IPS-18c (cell line): Measurements from ENCODE around the gene CDC45.

Experiments used
- H3K4me3 ChIP-seq: 2 replicates; pipeline ENCODE4 v1.7.0; 2013; ENCODE audit warnings: low read depth, mild to moderate bottlenecking, low read length, moderate library complexity; ENCODE audit not compliant: insufficient read depth
- H3K9me3 ChIP-seq: one replicate; pipeline ENCODE4 v1.6.1; 2013; ENCODE audit warnings: mild to moderate bottlenecking, low read length, moderate library complexity; ENCODE audit not compliant: control insufficient read depth, insufficient read depth

The CDC45 gene

DNA sequence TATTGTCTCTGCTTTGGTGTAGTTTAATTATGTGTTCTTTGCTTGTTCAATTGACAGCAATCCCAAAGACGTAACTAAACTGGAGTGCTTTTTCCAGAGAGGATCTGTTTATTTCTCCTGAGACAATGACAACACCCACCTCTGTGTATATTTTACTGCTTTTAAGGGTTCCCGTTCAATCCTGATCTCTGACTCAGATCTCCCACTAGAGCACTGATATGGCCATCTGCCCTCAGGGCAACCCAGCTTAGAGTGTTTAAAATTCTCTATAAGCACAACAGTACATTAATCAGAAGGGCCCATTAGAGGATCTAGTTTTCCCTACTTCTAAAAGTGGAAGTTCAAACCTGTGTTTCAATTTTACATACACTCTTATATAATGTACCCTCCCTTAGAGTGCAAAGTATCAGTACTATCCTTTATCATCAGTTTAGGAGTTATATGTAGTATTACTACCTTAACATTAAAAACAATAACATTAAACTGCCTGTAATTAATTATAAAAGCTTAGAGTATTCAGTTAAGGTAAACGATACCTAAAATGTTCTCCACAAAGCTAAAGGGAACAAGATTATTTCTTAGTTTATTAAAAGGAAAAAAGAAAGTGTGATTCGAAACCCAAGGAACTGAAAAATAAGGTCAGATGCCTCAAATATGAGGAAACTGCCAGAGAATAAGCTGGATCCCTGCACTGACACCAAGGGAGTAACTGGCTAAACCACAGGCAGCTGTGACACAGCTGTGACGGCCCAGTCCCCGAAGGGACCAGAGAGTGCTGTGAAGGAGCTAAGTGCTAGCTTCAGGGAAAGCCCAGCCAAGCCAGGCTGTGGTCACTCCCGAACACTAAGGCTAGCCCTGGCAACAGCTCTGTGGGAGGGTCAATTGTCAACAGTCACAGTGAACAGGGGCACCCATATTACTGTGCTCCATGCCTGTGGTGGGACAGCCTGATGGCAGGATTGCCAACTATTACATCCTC is 15.9 kb upstream of the CDC45 start:
- no peak overlapping the region for H3K4me3 ChIP-seq
- H3K9me3 ChIP-seq = no peaks in the 10 kb centered on the region

DNA sequence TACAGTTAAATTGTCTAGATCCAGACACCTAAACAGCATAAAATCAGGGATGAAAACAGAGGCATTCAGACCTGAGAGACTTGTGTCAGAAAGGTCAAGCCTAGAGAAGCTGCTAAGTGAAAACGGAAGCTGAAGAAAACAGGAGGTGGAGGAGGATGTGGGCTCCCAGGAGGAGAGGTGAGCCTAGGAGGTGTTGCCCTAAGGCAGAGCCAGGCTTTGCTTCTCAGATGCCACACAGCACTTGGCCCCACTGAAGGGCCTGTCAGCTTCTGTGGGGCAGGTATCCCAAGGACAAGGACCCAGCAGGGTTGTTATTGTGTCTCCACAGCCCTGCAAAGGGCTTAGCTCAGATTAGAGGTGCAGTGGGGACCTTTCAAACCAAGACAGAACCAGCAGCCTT is 15.2 kb upstream of the CDC45 start:
- no peak overlapping the region for H3K4me3 ChIP-seq
- peaks cover 2% of the 10 kb centered on the region for H3K9me3 ChIP-seq

DNA sequence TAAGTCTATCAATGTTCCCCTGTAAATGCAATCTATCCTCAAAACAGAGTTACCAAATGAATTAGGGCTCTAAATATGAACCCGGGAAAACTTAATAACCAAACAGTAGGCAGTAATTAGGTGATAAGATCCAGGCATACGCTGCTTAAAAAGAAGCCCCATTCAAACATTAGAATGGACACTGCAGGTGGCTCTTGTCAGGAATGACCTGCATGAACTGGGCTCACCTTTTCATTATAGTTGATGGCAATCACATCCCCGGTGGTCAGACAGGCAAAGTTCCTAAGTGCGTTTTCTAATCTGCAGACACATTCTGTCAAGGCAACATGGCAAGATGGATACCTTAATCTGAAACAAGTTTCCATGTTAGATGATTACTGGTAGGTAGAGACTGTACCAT is 14.7 kb upstream of the CDC45 start:
- peaks cover 2% of the 10 kb centered on the region for H3K9me3 ChIP-seq
- no peak overlapping the region for H3K4me3 ChIP-seq

DNA sequence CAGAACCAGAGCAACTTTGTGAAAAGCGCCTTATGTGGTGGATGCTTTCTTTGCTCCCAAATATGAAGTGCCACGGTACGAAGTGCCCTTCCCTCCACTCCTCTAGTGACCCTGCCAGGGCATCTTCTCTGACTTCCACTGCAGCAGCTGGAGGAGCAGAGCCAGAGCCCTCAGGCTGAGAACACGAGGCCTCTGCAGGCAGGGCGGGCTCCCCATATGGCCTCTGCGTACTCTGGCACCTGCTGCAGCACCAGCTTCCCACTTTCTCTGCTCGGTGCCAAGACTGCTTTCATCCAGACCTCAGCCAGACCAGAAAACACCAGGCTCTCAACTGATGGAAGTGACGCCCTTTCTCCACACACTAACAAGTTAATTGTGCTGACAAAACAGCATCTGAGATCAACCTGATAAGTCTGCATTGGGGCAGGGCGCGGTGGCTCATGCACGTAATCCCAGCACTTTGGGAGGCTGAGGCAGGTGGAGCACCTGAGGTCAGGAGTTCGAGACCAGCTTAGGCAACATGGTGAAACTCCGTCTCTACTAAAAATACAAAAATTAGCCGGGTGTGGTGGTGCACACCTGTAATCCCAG is 13.5 kb upstream of the CDC45 start:
- H3K9me3 ChIP-seq = peaks cover 2% of the 10 kb centered on the region
- no peak overlapping the region for H3K4me3 ChIP-seq

DNA sequence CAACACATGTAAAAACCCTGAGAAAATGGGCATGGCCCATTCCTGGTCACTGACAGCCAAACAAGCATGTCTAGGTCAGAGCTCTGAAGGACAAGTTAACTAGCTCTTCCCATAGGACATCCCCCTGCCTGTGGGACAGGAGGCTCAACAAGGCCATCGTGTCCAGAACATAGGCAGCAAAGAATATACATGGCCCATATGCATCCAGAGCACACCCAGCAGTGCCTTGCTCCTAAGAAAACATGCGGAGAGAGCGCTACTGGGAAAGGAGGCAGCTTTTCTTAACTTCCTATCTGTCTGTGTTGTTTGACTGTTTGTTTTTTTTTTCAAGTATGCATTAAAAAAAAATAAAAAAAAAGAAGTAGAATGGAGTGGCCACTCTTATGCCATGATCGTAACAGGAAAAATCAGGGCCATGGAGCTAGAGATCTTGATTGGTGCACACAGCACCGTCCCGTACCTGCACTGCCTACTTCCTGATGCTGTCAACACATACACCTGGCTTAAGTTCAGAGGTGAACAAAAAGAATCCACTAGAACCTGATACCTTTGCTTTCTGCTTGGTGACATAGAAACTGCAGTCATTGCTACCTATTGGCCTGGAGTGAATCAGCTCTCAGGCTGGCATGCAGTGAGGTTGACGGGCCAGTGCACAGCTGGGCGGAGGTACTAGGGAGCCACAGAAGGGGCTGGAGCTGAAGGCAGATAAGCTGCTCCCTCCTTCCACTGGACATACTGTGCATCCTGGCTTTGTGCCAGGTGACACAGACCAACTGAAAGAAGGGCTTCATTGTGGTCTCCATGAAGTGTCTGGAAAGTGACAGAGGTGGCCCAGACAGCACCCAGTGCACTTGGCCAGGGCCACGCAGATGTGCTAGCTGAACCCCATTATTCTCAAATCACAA is 12.6 kb upstream of the CDC45 start:
- no peak overlapping the region for H3K4me3 ChIP-seq
- H3K9me3 ChIP-seq = peaks cover 2% of the 10 kb centered on the region

DNA sequence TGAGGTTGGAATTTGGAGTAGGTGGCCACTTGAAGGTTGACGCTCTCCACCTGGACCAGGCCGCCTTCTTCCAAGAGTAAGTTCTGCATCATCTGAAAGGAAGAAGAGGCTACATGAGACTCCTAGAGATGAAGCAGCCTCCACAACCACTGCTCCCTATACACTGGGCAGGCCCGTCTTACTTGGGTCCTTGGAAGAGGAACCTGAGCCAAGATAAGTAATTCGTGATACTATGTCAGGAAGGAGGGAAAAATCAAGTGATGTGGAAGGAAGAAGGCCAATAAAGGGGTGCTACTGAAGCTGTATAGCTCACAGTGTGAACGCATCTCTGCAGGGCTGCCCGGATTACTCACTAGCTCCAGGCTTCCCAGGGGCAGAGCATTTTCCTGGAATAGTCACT is 11.8 kb upstream of the CDC45 start:
- Histone ChIP-seq H3K9me3 (peaks cover 2% of the 10 kb centered on the region), H3K4me3 (no peak overlapping the region)

DNA sequence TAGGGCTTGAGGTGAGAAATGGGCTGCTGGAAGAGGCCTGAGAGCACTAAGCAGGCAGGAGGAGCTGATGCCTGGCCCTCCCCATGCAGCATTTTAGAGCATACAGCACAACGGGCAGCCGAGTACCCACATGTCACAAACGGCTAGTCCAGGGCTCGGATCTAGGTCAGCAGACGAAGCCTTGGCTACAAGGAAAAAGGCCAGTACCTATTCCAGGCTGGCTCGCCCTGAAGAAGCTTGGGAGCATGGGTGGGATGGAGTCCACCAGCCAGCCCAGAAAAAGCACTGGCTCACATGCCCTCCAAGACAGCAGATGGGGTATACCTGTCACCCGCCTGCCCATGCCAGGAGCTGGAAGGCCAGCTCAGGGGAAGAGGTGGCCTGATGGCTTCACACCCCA is 10.3 kb upstream of the CDC45 start:
- no peak overlapping the region for H3K4me3 ChIP-seq
- H3K9me3 ChIP-seq = peaks cover 2% of the 10 kb centered on the region

DNA sequence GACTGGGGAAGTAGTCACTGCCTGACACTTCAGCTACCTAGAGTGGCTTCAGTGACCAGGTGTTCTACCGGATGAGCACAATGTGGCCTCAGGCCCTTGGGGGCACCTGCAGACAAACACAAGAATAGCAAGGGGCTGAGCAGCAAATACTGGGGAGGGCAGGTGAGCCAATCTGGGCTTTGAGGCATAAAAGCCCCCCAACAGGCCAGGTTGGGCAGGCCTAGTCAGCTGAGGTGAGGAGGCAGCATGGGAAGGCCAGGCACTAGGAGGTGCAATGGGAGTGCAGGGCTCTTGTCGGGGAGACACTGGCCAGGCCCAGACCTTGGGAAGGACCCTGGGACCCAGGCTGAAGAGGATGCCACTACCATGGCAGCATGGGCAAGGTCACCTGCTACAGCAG is 9.7 kb upstream of the CDC45 start:
- Histone ChIP-seq H3K9me3 (peaks cover 2% of the 10 kb centered on the region), H3K4me3 (no peak overlapping the region)

DNA sequence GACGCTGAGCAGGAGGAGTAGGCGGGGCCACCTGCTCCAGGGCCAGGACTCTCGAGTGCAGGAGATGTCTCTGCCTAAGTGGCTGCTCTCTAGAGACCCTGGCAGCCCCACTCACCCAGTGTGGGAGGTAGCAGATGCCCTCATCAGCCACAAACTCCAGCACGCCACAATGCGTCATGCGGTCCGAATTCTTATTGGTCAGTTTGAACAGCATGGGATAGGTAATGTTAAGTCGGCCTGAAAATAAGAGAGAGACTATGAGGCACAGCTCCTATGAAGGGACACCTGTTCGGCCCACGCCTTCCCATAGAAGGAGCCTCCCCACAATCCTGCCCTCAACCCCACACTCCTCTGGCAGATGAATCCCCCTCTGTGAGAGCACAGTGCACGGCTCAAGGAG is 8.1 kb upstream of the CDC45 start:
- Histone ChIP-seq H3K9me3 (peaks cover 2% of the 10 kb centered on the region), H3K4me3 (no peak overlapping the region)

DNA sequence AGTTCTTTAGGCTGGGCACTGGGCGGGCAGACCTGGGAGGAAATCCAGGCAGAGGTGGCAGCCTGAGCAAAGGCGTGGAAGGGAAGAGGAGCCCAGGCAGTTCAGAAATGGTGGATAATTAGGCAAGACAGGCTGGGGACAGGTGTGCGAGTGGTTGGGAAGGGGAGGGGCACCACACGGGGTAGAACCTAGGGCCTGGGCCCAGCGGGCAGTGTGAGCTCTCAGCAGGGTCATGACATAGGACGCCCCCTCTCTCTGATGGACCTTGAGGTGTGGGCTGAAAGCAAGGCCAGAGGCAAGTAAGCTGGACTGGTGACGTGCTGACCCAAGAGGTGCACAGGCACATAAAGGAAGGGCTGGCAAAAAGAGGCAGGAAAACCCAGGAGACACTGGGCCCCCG is 7.5 kb upstream of the CDC45 start:
- peaks cover 2% of the 10 kb centered on the region for H3K9me3 ChIP-seq
- no peak overlapping the region for H3K4me3 ChIP-seq

DNA sequence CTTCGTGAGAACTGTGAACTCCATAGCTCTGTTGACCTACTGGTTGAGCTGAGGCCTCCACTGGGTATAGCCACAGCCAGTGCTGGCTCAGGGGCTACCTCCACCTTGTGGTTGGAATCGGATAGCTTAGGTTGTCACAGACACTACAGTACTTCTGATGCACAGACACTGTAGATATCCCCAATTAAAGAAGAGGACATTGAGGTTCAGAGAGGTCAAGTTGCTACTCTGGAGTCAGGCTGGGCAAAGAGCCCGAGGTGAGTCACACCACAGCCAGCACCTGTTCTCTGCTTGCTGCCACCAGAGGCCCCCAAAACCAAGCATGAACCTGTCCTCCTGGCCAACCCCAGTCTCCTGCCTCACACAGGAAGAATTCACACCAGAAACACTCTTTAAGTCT is 6.1 kb upstream of the CDC45 start:
- peaks cover 2% of the 10 kb centered on the region for H3K9me3 ChIP-seq
- no peak overlapping the region for H3K4me3 ChIP-seq

DNA sequence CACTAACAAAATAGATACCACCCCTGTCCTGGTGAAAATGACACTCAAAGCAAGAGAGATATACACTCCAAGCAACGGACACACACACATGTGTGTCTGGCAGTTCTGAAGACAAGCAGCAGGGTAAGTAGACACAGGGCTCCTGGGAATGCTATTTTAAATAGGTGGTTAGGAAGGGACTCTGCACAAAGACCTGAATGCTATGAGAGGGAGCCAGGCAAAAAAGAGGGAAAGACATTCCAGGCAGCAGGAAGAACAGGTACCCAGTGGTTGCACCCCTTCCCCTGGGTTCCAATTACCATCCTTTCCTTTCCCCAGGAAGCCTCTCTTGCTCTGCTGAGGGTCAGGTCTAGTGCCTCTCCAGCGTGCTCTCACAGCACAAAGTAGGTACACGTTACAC is 3.7 kb upstream of the CDC45 start:
- H3K4me3 ChIP-seq = no peak overlapping the region
- H3K9me3 ChIP-seq = no peaks in the 10 kb centered on the region

DNA sequence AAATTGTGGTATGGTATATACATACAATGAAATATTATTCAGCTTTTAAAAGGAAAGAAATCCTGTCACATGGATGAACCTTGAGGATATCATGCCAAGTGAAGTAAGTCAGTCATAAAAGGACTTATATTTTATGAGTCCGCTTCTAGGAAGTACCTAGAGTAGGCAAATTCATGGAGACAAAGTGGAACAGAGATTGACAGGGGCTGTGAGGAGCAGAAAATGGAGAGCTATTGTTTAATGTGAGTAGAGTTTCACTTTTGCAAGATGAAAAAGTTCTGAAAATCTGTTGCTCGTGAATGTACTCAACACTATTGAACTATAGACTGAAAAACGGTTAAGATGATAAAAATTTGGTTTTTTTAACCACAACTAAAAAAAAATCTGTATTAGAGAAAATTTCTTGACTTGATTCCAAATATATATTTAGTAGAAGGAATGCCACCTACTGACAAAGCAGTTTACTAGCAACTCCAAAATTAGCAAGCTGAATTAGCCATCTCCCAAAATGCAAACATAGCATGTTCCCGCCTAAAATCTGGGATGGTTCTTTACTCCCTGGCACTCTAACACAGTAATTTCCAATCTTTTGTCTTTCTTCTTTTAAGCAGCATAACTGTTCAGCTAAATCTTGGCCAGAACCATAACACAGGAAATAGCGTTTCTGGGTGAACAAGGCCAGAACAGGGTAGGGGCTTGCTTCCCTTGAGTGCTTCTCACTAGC is 2.2 kb upstream of the CDC45 start:
- Histone ChIP-seq H3K9me3 (no peaks in the 10 kb centered on the region), H3K4me3 (peak overlapping the region; percentile 88)

DNA sequence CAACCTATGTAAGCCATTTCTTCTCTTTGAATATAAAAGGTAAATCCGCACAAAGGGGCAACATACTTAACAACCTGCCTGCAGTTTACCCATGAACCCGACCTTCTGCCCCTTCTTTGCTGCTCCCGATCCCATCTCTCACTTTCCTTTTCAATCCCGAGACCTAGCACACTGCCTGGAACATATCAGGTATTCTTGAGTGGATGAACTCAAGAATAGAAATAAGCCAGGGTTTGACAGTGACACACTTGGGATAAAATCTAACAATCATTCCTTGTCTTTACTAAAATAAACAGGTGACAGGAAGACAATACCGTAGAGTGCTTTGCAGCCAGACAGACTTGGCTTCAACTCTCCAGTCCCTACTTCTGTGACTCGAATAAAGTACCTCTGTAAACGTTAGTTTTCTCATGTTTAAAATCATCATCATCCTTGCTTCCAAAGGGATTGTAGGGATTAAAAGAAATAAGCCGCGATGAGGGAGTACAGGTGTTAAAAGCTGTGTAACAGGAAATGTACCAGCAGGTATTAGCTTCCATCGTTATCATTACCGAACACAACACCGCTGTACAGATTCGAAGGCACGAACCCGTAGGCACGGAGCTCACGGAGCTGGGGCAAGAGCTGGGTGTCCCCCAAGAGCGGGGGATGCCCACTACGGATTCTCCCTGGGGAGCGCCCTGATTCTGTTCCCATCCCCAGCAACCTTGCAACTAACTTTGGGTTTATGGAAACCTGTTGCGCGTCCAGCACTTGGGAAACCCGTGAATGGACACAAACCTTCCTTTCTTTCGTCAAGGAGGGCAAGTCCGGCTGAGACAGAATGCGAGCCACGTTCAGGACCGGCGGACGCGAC is 1.4 kb upstream of the CDC45 start:
- Histone ChIP-seq H3K4me3 (peak overlapping the region; percentile 88), H3K9me3 (no peaks in the 10 kb centered on the region)

DNA sequence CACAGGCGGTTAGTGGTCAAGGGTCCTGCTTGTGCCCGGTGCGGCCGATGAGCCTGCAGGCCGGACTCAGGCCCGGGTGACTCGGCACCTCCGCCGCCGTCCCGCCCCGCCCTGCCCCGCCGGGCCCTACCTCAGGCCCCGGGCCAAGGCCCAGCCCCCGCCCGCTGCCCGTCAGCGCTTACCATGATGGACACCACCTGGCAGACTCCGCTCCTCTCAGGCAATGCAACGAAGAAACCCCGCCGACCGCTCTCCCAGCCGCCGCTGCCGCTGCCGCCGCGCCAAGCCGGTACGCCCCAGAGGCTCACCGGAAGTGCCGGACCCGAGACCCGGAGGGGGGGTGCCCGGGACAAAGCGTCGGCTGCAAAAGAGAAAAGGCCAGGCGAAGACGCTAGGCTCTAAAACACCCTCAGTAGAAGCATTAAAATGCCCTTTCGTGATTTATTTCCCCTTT is 792 bp upstream of the CDC45 start, which contains the start of gene UFD1:
Gene UFD1, minus strand, starts transcription at position 293 of the 454 bp plus-strand sequence. Its CDS starts 108 bp downstream, at position 185.
- peak within 1 kb of the TSS; percentile 88 for H3K4me3 ChIP-seq
- no peaks in the 10 kb centered on the region for H3K9me3 ChIP-seq

DNA sequence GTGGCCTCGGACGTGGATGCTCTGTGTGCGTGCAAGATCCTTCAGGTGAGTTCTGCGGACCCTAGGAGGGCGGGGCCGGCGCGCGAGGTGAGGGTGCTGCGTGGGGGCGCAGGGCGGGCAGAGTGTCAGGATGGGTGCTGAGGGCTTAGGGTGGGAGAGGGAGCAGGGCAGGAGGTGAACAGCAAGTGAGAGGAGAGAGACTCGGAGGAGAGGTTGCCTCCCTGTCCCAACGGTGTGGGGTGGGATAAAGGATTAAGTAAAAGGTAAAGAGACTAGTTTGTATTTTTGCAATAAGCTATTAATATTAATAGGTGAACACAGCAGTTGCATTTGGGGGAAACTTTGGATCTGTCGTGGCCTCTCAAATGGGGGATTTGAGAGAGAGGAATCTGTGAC is 451 bp downstream of the CDC45 start:
- peak overlapping the region; percentile 81 for H3K4me3 ChIP-seq
- no peaks in the 10 kb centered on the region for H3K9me3 ChIP-seq
